OCI-LY7 (cell line): ENCODE data around the gene DYNC2H1. TPM values are rescaled to one million over a fixed set of nuclear protein-coding genes. Genes with fewer than 3 reads are reported as not detected.

Source experiments
- BruUV-seq: library from RNA; stranded (reverse); fragments of 400-500 nt; replicated peaks from 2 replicates; lab custom pipeline; 2021; lab: Mats Ljungman, UMichigan
- CTCF ChIA-PET: fragments of 300-600 bp; sonication (Branson Sonifier 250); formaldehyde crosslinking; loops from one replicate; lab custom pipeline; 2022; ENCODE audit warnings: antibody characterized with exemption; ENCODE audit not compliant: unreplicated experiment; lab: Charles Lee
- POLR2A ChIA-PET: fragments of 300-600 bp; sonication (Branson Sonifier 250); formaldehyde crosslinking; loops from one replicate; lab custom pipeline; 2022; ENCODE audit warnings: antibody characterized with exemption; lab: Charles Lee
- DNase-seq: peaks from one replicate; pipeline ENCODE4 v3.0.0-alpha.2; 2015; ENCODE audit warnings: low spot score
- H2AFZ ChIP-seq: fragments of 200-600 bp; sonication (generic), shearing (Covaris generic); 2 replicates; pipeline ENCODE4 v1.6.1; 2014; ENCODE audit warnings: mild to moderate bottlenecking, antibody characterized with exemption, low read length, moderate library complexity
- H3K27ac ChIP-seq: fragments of 200-600 bp; sonication (generic); 2 replicates; pipeline ENCODE4 v1.5.1; 2014; ENCODE audit warnings: mixed run types, low read depth, mild to moderate bottlenecking, moderate library complexity, low read length, inconsistent platforms; ENCODE audit not compliant: poor library complexity, severe bottlenecking
- H3K36me3 ChIP-seq: fragments of 200-600 bp; sonication (generic); 2 replicates; pipeline ENCODE4 v1.6.1; 2014; ENCODE audit warnings: mild to moderate bottlenecking, antibody characterized with exemption, low read length, moderate library complexity, mixed read lengths; ENCODE audit not compliant: insufficient read depth
- H3K4me1 ChIP-seq: fragments of 200-600 bp; sonication (generic); 2 replicates; pipeline ENCODE4 v1.5.1; 2014; ENCODE audit warnings: mild to moderate bottlenecking, low read length; ENCODE audit not compliant: insufficient read depth, poor library complexity, severe bottlenecking
- H3K4me2 ChIP-seq: fragments of 200-600 bp; sonication (generic); 2 replicates; pipeline ENCODE4 v1.6.1; 2014; ENCODE audit warnings: mild to moderate bottlenecking, low read length
- H3K4me3 ChIP-seq: fragments of 200-600 bp; sonication (generic); 2 replicates; pipeline ENCODE4 v1.5.1; 2014; ENCODE audit warnings: mild to moderate bottlenecking, low read depth, low read length; ENCODE audit not compliant: poor library complexity, severe bottlenecking
- H3K79me2 ChIP-seq: fragments of 200-600 bp; sonication (generic); 2 replicates; pipeline ENCODE4 v1.6.1; 2016; ENCODE audit warnings: low read depth, mild to moderate bottlenecking, low read length, moderate library complexity, mixed read lengths; ENCODE audit not compliant: insufficient read depth
- H3K9me2 ChIP-seq: fragments of 200-600 bp; sonication (generic); 2 replicates; pipeline ENCODE4 v1.6.1; 2016; ENCODE audit warnings: mild to moderate bottlenecking, low read length, mixed read lengths; ENCODE audit not compliant: insufficient read depth
- H3K9me3 ChIP-seq: fragments of 200-600 bp; sonication (generic); 2 replicates; pipeline ENCODE4 v1.6.1; 2014; ENCODE audit warnings: mild to moderate bottlenecking, mixed run types, low read length, mixed read lengths
- H4K20me1 ChIP-seq: fragments of 200-600 bp; sonication (generic); 2 replicates; pipeline ENCODE4 v1.6.1; 2014; ENCODE audit warnings: mild to moderate bottlenecking, antibody characterized with exemption, low read length, moderate library complexity, mixed read lengths; ENCODE audit not compliant: insufficient read depth
- EZH2phosphoT487 ChIP-seq: fragments of 200-600 bp; sonication (generic); IDR thresholded peaks from 2 replicates; pipeline ENCODE4 v1.6.1; 2018; ENCODE audit warnings: low read depth, borderline replicate concordance, mild to moderate bottlenecking, mixed run types, antibody characterized with exemption, low read length, moderate library complexity, mixed read lengths
- intact Hi-C: fragments of 100-400 bp; cut with micrococcal nuclease; formaldehyde crosslinking; loops from one replicate; pipeline ENCODE4 v1.10.0; 2022; ENCODE audit not compliant: unreplicated experiment
- total RNA-seq, 2 experiments: library from RNA; depleted of rRNA in 1 of 2; stranded (reverse); fragments of >200 nt in 1 of 2; shearing (Covaris generic) in 1 of 2; gene quantifications; 2 replicates each; pipeline ENCODE4 v1.2.3, GENCODE V29; 2014 to 2022
- TF ChIP-seq, protein P1 (sequence below): fragments of 200-600 bp; sonication (generic); conservative IDR thresholded peaks from 2 replicates; pipeline ENCODE4 v1.5.1; 2014; ENCODE audit warnings: mild to moderate bottlenecking, antibody characterized with exemption, low read length, moderate library complexity, mixed read lengths

Gene DYNC2H1
- total RNA-seq, 2 experiments from 2014 or later = 0.44 to 1.1 TPM

DNA sequence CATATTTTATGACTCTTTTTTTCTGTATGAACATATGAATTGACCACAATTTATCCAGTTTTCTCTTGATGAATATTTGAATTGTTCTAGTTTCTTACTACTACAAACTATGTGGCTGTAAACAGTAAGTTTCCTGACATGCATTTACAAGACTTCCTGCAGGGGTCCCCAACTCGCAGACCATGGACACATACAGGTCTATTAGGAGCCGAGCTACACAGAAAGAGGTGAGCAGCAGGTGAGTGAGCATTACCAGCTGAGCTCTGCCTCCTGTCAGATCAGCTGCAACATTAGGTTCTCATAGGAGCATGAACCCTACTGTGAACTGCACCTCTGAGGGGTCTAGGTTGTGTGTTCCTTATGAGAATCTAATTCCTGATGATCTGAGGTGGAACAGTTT lies 379.4 kb downstream of the DYNC2H1 start:
- H3K36me3 ChIP-seq = no peaks in the 10 kb centered on the region
- intact Hi-C loops = no loop called here
- TF ChIP-seq EZH2phosphoT487 = no peak
- TF ChIP-seq, protein P1, sequence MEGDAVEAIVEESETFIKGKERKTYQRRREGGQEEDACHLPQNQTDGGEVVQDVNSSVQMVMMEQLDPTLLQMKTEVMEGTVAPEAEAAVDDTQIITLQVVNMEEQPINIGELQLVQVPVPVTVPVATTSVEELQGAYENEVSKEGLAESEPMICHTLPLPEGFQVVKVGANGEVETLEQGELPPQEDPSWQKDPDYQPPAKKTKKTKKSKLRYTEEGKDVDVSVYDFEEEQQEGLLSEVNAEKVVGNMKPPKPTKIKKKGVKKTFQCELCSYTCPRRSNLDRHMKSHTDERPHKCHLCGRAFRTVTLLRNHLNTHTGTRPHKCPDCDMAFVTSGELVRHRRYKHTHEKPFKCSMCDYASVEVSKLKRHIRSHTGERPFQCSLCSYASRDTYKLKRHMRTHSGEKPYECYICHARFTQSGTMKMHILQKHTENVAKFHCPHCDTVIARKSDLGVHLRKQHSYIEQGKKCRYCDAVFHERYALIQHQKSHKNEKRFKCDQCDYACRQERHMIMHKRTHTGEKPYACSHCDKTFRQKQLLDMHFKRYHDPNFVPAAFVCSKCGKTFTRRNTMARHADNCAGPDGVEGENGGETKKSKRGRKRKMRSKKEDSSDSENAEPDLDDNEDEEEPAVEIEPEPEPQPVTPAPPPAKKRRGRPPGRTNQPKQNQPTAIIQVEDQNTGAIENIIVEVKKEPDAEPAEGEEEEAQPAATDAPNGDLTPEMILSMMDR = no peak
- H3K4me2 ChIP-seq = no peak overlapping the region
- DNase-seq = no peak
- H3K4me1 ChIP-seq = no peaks in the 10 kb centered on the region
- H3K9me3 ChIP-seq = no peaks in the 10 kb centered on the region
- no peak overlapping the region for H2AFZ ChIP-seq
- H3K27ac ChIP-seq = no peak overlapping the region
- H3K79me2 ChIP-seq = no peaks in the 10 kb centered on the region
- ChIA-PET POLR2A (no interaction called here), CTCF (no interaction called here)
- no peaks in the 10 kb centered on the region for H4K20me1 ChIP-seq
- BruUV-seq = no TSS peak
- H3K4me3 ChIP-seq = no peak overlapping the region
- no peaks in the 10 kb centered on the region for H3K9me2 ChIP-seq

DNA sequence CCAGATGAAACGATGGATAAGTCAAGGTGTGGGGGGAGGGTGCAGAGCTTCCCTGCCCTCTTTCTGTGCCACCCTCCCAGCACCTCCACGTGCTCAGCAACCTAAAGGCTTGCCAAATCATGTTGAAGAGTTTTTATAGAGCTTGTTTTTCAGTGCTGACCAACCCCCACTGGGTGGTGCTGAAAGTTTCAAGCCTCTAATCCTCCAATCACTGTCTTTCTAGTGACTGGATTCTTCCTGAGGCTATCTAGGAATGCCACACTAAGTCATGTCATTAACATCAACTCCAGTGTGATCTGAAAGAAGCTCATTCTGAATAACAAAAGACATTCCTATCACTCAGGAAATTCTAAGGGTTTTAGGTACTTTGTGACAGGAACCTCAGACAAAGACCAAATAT lies 382.6 kb downstream of the DYNC2H1 start:
- Histone ChIP-seq H4K20me1 (no peaks in the 10 kb centered on the region), H3K4me2 (no peak overlapping the region), H2AFZ (no peak overlapping the region), H3K4me3 (no peak overlapping the region), H3K4me1 (no peaks in the 10 kb centered on the region), H3K9me2 (no peaks in the 10 kb centered on the region), H3K79me2 (no peaks in the 10 kb centered on the region), H3K9me3 (no peaks in the 10 kb centered on the region), H3K36me3 (no peaks in the 10 kb centered on the region), H3K27ac (no peak overlapping the region)
- ChIA-PET POLR2A (no interaction called here), CTCF (no interaction called here)
- BruUV-seq = no TSS peak
- no peak for DNase-seq
- TF ChIP-seq EZH2phosphoT487 = no peak
- TF ChIP-seq, protein P1 = no peak
- intact Hi-C loops = no loop called here

DNA sequence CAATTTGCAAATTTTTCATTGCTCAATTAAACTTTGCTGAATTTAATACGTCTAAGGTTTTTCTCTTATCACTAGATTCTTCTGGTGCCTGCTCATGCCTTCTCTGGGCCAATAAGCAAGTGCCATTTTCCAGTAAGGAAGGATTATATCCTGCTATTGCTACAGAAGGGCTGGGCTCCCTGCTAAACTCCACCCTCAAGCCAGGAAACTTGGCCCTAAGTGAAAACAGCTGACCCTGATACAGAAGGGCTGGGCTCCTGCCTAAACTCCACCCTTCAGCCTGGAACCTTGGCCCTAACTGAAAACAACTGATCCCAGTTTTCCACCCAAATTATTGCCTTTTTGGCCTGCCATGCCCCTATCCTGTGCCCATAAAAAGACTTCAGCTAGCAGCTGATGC lies 385.3 kb downstream of the DYNC2H1 start:
- Histone ChIP-seq H3K27ac (no peak overlapping the region), H3K79me2 (no peaks in the 10 kb centered on the region), H2AFZ (no peak overlapping the region), H3K4me3 (no peak overlapping the region), H3K4me1 (no peaks in the 10 kb centered on the region), H3K4me2 (no peak overlapping the region), H4K20me1 (no peaks in the 10 kb centered on the region), H3K9me2 (no peaks in the 10 kb centered on the region), H3K9me3 (no peaks in the 10 kb centered on the region), H3K36me3 (no peaks in the 10 kb centered on the region)
- CTCF ChIA-PET = no interaction called here
- no TSS peak for BruUV-seq
- POLR2A ChIA-PET = no interaction called here
- TF ChIP-seq, protein P1 = no peak
- no peak for TF ChIP-seq EZH2phosphoT487
- intact Hi-C loops = no loop called here
- no peak for DNase-seq
